GM21825 (cell line): ENCODE results near the gene MINDY4.

ENCODE experiments used
- ATAC-seq: cut with Tn5 transposase; IDR thresholded peaks from one replicate; pipeline ENCODE4 v1.9.1; 2021; ENCODE audit warnings: mild to moderate bottlenecking, moderate library complexity; ENCODE audit not compliant: unreplicated experiment

MINDY4 gene

DNA sequence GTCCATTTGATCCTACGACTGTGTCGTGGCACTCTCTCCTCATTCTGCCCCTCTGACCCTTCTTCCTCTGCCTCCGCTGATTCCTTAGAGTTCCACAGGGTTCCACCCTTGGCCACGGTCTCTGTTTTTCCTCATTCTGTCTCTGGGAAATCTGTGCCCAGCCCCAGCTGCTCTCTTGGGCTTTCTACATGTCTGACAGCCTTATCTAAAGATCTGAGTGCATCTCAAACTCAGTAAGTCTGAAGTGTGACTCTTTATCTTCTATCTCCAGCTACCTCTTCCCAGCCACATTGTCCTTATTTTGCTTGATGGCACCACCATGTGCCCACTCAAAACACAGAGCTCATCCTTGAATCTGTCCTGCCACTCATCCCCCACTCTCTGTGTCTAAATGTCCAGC lies 78.3 kb downstream of the MINDY4 start:
- ATAC-seq: no peak

DNA sequence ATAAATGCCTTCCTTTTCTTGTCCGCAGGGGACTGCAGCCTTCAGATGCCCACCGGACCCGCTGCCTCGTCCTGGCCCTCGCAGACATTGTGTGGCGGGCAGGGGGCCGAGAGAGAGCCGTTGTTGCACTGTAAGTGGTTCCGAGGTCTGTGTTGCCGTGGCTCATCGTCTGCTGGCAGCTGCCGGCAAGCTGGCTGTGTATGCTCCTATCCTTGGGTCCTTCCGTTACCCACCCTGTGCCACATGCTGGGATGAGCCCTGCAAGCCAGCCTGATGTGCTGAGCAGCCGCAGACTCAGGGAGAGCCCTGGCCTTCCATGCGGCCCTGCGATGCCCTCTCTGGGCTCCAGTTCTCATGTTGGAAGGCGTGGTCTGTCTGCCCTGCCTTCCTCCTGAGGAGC lies 79.2 kb downstream of the MINDY4 start:
- no peak for ATAC-seq

DNA sequence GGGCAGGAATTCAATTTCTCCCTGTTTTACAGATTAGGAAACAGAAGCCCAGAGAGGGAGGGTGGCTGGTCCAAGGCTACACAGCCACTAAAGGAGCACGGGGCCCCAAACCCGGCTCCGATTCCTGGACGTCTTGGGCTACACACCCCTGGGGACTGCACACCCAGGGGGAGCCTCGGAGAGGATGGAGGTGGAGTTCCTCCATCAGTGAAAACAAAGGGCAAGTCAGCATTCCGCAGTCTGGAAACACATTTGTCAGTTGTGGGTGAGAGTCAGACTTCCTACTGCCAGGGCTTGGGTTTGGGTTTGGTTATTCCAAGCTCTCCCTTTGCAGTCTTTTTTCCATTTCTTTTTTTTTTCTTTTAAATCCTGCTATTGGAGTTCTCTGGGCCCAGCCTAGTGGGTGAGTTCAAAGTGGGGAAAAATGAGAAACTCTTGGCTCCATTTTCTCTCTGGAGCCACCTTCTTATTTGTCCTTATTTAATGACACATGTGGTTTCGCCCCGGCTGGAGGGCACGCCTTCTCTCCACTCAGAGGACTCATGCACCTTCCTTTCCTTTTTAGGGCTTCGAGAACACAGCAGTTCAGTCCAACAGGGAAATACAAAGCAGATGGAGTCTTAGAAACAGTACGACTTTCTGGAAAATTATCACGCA lies 80.6 kb downstream of the MINDY4 start:
- no peak for ATAC-seq

DNA sequence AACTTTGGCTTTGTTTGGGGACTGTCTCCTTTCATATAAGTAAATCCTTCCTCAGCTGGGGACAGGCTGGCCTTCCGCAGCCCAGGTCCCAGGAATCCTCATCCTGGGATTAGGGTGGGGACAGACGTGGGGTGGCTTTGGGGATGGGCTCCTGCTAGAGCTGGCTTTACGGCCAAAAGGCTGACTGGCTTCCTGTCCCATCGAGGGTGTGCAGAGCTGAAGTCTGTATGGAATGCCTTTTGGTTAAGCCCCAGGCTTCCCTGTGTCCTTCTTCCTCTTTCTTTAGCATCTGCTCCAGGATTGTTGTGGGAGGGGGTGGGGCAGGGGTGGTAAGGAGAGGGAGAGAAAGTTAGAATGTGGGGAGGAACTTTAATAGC lies 81.1 kb downstream of the MINDY4 start:
- no peak for ATAC-seq

DNA sequence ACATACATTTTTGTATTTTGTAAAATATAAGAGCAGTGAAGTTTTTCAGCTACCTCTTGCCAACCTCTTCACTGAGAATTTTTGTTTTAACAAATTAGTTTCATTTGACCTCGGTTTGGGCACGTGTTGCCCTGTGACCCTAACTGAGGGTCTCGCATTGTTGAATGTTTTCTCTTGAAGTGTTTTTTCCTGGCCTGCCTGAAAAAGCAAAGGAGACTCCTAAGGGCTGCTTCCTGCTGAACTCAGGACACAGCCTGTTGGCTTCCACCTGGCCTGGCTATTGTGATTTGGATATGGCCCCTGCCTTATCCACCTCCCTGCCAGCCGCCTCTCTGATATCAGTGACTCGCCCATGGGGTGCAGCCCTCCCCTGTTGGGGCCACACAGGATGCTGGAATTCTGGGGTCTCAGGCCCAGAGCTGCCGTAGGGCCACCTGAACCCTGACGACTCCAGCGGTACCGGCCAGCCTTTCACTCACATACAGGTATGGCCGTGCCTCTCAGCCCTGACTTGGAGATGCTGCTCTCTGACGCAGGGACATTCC lies 81.6 kb downstream of the MINDY4 start:
- no peak for ATAC-seq

DNA sequence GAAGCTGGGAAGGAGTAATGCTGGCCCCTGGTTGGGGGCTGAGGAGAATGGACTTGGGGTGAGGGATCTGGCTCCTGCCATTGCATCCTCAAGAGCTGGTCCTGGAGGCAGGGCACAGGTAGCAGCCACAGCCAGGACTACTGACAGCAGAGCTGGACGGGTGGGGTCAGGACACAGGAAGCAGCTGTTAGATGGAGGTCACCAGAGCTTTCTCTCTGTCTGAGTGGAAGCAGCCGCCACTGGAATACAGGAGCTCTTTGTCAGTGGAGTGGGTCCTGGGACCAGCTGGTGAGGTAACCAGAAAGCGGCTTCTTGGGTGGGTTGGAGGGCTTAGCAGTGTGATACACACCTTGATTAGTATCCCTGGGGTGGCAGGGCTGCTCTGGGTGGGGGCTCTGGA lies 82.4 kb downstream of the MINDY4 start:
- no peak for ATAC-seq

DNA sequence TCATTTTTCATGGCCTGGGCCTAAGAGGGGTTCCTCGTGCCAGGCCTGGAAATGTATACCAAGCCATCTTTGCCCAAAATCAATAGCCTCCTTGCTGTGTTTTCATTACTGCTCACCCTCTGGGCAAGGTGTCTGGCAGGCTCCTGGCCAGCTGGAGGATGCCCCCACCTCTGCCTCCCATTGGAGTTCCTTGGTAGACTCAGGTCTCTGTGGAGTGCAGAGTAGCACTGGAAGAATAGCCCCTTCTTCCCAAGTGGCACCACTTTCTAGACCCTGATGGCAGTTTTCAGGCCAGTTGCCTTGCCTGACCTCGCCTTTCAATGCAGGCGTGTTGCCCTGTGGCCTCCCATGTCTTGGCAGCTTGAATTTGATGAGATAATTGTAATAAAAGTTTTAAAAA lies 84.7 kb downstream of the MINDY4 start:
- no peak for ATAC-seq

DNA sequence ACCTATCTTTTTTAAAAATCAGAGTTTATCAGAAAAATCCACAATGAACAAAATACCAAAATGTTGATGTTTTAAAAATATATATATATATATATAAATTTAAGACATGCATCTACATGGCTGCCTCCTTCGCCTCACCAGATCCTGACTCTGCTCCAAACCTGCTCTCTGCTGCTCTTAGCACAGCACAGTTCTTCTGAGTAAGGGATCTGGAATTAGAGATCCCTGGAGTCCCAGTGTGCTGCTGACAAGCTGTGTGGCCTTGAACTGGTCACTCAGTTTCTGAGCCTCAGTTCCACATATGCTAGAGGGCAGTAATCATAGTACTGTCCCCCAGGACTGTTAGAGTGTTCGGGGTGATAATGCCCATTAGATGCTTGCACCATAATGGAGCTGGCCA lies 87.4 kb downstream of the MINDY4 start:
- ATAC-seq: no peak

DNA sequence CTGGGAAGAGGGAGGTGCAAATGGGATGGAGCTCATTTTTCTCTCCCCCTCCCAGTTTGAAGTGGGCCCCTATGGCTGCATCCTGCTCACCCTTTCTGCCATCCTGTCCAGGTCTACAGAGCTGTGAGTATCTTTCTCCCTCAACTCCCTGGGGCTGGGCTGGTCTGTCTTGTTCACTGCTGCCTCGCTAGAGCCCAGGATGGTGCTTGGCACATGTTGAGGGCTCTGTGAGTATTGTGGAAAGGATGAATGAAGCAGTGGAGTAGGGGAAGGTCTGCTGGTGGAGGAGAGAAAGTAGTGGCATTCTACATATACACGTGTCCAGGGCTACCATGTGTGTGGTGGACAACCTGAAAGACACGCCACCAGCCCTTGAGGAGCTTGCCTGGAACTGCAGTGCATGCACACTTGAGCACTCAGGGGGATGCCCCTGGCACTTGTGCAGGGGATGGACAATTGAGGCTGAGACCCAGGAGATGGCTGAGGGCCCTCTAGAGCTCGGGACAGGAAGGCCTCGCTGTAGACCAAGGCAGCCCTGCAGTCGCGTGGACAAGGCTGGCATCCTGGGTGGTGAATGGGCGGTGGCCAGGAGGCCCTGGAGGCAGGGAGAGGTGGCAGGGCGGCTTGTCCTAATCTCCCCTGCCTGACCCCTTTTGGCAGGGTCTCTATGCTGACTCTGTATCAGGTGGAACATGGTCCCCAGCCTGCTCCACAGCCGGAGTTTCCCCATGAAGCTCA lies 88.2 kb downstream of the MINDY4 start:
- no peak for ATAC-seq

DNA sequence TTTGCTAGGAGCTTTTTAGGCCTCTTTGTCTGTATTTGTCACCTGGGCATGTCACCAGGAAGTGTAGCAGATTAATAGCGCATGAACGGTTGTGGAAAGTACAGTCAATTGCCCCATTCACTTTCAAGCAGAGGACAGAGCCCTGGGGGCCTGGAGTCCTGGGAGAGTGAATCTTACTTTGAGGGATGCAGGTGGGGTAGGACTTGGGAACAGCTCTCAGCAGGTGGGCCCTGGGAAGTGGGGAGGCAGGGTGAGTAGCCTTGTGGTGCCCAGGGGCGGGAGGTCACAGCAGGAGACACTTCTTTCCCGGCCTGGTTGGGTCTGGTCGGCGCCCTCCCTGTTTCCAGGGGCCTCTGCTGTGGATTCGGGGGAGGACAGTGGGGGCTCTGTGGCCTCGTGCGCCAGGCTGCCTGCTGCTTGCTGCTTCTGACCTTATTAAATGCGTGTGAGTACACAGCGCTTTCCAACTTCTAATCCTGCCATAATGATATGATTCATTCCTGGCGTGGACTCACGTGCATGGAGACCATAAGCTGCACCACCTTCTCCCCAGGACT lies 88.8 kb downstream of the MINDY4 start:
- ATAC-seq: no peak

DNA sequence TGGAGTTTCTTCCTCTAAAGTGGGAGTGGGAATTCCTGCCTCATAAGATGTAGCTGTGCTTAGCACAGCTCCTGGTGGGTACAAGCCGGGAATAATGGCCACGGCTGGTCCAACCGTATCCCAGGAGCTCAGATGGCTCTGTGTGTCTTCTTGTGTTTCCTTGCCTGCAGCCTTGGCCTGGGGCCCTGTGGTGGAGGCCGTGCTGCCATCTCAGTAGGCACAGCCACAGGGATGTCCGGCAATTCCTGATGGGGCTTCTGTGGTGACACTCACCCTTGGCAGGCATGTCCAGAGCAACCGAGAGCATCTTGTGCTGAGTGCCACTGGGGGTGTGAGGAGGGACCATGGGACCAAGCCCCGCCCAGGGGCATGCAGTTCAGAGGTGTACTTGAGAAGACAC lies 90.4 kb downstream of the MINDY4 start:
- ATAC-seq: no peak

DNA sequence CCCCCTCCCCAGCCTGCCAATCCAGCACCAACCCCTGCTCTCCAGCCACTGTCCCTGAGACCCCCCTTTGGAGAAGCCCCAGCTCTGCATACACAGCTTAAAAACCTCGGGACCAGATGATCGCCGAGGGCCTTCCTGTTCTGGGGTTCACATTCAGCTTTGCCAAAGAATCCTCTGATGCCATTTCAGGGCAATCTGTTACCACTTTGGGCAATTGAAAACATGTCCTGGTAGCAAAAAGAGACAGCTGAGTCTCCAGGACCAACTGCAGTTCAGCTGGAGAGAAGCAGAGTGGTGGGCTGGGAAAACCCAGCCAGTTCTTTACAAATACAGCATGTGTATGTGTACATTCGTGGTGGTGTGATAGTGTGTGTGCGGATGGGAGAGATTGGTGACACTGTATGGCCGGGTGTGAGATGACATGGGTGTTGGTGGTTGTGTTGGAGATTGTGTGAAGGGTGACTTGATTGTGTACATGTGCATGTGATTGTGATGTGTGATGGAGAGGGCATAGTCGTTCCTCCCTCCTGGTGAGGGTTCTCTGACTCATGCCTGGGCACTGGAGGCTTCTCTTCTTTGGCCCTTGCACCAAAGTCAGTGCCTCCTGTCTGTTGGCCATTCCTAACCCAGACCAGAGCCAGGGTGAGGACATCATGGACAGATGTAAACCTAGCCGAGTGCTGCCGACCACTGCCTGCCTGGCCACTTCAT lies 91.9 kb downstream of the MINDY4 start:
- ATAC-seq: no peak

DNA sequence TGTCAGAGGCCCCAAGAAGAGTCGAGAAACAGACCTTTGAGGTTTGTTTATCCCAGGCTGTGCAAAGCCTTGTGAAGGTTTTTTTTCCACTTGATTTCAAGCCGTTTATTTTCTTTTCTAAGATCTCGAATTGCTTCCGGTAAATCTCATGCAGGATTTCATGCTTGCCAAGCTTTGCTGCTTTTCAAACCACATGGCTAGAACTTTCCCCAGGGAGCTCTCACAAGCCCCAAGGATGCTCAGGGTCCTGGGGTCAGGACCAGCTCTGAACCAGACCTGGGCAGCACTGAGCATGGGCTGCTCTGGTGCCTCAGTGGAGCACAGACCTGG lies 92.5 kb downstream of the MINDY4 start:
- no peak for ATAC-seq

DNA sequence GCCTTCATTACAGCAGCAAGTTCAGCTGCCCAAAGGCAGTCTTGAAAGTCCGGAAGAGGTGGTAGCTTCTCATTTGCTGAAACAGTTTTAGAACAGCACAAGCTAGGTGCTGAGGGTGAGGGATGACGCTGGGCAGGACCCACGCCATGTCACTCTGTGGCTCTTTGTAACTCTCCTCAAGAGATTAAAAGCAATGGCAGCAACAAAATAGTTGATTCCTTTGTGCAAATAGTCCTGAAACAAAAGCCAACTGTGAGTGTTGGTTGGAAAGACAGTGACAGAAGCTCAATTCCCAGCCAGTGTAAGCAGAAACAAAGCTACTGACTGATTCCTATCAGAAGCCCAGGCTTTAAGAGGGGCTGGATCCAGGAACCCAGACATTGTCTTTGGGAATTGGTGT lies 92.9 kb downstream of the MINDY4 start:
- ATAC-seq: no peak

DNA sequence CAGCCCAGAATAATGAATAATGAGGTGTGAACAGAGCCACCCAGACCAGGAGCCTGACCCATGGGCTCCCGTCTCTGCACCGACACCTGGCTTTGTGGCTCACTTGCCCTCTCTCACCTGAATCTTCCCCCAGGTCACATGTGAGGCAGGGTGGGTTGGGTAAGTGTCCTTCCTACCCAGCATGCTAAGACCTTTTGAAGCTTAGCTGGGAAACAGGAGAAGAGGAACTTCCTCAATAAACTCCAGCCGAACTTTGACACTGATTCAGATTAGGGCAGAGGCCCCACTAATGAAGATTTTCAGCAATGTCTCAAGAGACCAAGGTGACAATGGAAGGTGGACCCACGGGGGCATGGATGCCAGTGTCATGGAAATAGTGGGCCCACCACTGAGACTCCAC lies 93.9 kb downstream of the MINDY4 start:
- ATAC-seq: no peak

DNA sequence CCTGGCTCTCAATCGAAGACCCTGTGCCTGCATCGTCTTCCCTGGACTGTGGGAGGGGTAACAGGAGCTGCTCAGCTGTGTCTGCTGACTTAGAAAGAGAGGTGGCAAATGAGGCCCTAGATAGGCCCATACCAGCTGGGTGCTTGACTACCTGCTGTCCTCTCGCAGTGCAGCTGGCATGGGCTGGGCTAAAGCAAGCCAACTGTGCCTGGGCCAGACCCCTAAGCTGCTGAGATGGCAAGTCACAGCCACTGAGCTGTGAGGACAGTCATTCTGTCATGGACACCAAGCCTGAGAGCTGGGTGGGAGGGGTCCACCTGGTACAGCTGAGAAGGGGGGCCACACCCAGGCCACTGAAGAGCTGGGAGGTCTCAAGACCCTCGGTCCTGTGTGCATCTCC lies 94.6 kb downstream of the MINDY4 start:
- no peak for ATAC-seq

DNA sequence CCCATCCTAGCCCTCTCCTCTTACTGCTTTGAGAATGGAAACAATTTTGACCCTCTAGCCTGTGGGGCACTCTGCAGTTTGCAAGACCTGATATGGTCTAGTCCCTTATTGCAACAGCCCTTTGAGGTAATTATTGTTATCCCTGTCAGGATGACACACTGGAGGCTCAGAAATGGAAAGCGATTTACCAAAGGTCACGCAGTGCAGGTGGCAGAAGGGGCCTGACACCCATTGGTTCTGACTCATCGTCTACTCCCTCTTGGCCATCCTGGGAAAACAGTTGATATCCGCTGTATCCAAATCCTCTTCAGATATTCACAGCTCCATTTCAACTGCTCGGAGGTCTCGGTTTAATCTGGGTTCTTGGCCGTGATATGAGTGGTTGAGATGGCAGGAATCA lies 95.7 kb downstream of the MINDY4 start:
- ATAC-seq: no peak

DNA sequence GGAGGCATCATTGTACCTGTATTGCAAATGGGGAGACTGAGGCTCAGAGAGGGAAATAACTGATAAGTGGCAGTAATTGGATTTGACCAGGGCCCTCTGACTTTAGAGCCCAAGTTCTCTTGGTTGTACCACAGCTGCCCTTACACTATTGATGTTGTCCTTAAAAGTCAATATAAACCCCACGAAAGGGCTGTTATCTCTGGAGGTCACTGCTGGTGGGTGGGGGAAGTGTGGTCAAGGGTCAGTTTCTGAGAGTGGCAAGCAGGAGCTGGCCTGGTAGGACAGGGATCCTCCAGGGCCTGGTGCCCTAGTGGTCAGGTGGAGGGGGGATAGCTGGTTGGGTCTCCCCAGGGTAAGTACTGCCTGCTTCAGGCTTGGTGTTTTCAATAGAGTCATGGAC lies 96.3 kb downstream of the MINDY4 start:
- ATAC-seq: no peak

DNA sequence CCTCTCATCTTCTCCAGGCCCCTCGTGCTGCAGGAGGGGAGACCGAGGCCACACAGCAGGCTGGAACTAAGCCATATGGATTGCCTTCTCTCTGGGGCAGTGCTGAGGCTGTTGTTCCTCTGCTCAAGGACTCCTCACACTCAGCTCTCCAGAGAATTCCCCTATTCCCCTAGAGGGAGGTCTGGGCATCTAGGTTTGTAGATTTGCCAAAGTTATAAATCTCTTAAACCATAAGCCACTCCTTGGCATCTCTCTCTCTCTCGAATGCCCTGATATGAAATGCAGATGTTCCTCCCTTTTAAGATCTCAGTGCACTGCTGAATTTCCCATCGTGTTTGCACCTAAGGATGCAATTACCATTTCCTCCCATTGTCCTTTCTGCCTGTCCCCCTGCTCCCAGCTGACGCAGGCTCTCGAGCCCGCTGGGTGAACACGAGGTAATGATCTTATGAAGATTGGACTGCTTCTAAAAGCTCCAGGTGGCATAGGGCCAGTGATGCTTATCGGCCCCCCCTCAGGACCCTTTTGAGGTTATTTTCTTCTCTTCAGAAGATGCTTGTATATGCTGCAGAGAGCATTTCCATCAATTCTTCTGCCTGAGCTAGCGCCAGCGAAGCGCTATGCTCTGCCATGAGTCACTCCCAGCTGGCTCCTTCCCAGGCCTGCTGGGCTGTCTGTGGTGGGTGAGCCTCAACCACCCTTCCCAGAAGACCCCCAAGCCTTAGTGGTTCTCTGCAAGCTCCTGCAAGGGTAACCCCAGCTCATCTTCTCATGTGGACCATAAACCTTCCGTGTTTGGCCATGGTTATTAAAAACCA lies 98.8 kb downstream of the MINDY4 start:
- ATAC-seq: no peak

DNA sequence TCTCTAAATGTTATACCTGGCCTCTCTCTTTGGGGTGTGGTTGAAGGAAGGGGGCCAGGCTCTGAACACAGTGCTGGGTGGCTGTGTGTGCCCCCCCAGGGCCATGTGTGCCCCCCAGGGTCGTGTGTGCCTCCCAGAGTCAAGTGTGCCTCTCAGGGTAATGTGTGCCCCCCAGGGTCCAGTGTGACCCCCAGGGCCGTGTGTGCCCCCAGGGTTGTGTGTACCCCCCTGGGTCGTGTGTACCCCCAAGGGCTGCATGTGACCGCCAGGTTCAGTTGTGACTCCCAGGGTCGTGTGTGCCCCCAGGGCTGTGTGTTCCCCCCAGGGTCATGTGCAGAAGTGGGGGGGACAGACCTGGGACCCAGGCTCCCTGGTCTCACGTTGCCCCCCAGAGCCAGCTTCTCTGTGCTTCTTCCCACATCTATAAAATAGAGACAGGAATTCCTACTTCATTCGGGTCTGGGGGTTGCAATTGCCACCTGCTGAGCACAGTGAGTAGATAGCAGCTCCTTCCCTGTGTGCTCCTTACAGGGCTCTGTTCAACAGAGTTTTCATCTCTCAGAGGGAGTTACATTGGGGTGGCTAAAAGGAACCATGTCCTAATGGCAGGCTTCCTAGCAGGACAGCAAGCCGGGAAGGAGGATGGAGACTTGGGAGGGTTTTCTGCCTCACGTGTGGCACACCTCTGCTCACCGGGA lies 99.8 kb downstream of the MINDY4 start:
- no peak for ATAC-seq
